GM12878 (cell line): Measurements from ENCODE around the gene ELP2. TPM values are rescaled to one million over a fixed set of nuclear protein-coding genes. Genes with fewer than 3 reads are reported as not detected.

Source experiments
- ATAC-seq: fragments of 200-7000 bp; cut with Tn5 transposase; 3 replicates; pipeline ENCODE4 v1.9.1; 2020; ENCODE audit warnings: mild to moderate bottlenecking, moderate library complexity
- BruUV-seq: library from RNA; stranded (reverse); fragments of 400-500 nt; replicated peaks from 2 replicates; lab custom pipeline; 2021; lab: Mats Ljungman, UMichigan
- CTCF ChIA-PET: fragments of 300-600 bp; sonication (Branson Sonifier 250); formaldehyde crosslinking; extraction: SDS; loops from one replicate; lab custom pipeline; 2021; ENCODE audit warnings: inconsistent platforms; lab: Yijun Ruan, JAX
- POLR2A ChIA-PET: fragments of 350-600 bp; formaldehyde crosslinking; extraction: SDS; loops from one replicate; lab custom pipeline; 2021; ENCODE audit warnings: inconsistent platforms; lab: Charles Lee
- RAD21 ChIA-PET: fragments of 300-600 bp; sonication (Branson Sonifier 250); formaldehyde crosslinking; loops from one replicate; lab custom pipeline; 2023; ENCODE audit warnings: antibody characterized with exemption; ENCODE audit not compliant: unreplicated experiment; lab: Charles Lee
- SMC1A ChIA-PET: fragments of 300-600 bp; sonication (Branson Sonifier 250); formaldehyde crosslinking; loops from one replicate; lab custom pipeline; 2023; ENCODE audit not compliant: unreplicated experiment, uncharacterized antibody; lab: Charles Lee
- DNase-seq: peaks from one replicate; pipeline ENCODE4 v3.0.0-alpha.2; 2011; ENCODE audit warnings: low read depth, low spot score
- FAIRE-seq: peaks from 3 replicates; lab custom pipeline; 2011; peaks lifted over from hg19 to GRCh38; lab: Jason Lieb, UNC
- H2AFZ ChIP-seq: 2 replicates; pipeline ENCODE4 v1.6.0; 2011; ENCODE audit warnings: low read depth, low read length, control low read depth; ENCODE audit not compliant: control insufficient read depth
- H3K27ac ChIP-seq: 2 replicates; pipeline ENCODE4 v1.5.1; 2011; ENCODE audit warnings: control low read depth; ENCODE audit not compliant: control insufficient read depth, insufficient read depth
- H3K27me3 ChIP-seq, 2 experiments: replicated peaks in 1 of 2; 2 replicates each; pipeline versions ENCODE4 v1.6.0 to v1.6.1; 2011; ENCODE audit warnings: low read length in 1 of 2; ENCODE audit not compliant: control insufficient read depth in 2 of 2, insufficient read depth in 2 of 2
- H3K36me3 ChIP-seq, 2 experiments: 2 replicates each; pipeline ENCODE4 v1.5.1; 2011; ENCODE audit warnings: low read length in 1 of 2; ENCODE audit not compliant: control insufficient read depth in 2 of 2, insufficient read depth in 2 of 2
- H3K4me1 ChIP-seq: 2 replicates; pipeline ENCODE4 v1.6.1; 2011; ENCODE audit warnings: mild to moderate bottlenecking, low read length, moderate library complexity, mixed read lengths; ENCODE audit not compliant: control insufficient read depth, insufficient read depth
- H3K4me2 ChIP-seq: 2 replicates; pipeline ENCODE4 v1.6.0; 2011; ENCODE audit warnings: control low read depth; ENCODE audit not compliant: control insufficient read depth, insufficient read depth
- H3K4me3 ChIP-seq: fragments of 200-600 bp; sonication (generic); 2 replicates; pipeline ENCODE4 v1.5.1; 2016
- H3K79me2 ChIP-seq: 2 replicates; pipeline ENCODE4 v1.6.0; 2011; ENCODE audit warnings: low read length; ENCODE audit not compliant: control insufficient read depth, insufficient read depth
- H3K9ac ChIP-seq: 2 replicates; pipeline ENCODE4 v1.8.0; 2011; ENCODE audit warnings: low read length, control low read depth, mixed read lengths; ENCODE audit not compliant: control insufficient read depth, insufficient read depth
- H3K9me3 ChIP-seq: replicated peaks from 3 replicates; pipeline ENCODE4 v1.5.1; 2011; ENCODE audit warnings: mild to moderate bottlenecking, low read length; ENCODE audit not compliant: control insufficient read depth, insufficient read depth
- H4K20me1 ChIP-seq: 2 replicates; pipeline ENCODE4 v1.6.0; 2011; ENCODE audit not compliant: control insufficient read depth, insufficient read depth
- BCL3 ChIP-seq: IDR thresholded peaks from 2 replicates; pipeline ENCODE4 v1.6.1; 2011; ENCODE audit warnings: borderline replicate concordance, low read depth, mild to moderate bottlenecking, moderate library complexity, low read length; ENCODE audit not compliant: insufficient read depth, poor library complexity, severe bottlenecking
- BHLHE40 ChIP-seq, 2 experiments: fragments of 450-650 bp in 1 of 2; IDR thresholded peaks; 2 replicates each; pipeline ENCODE4 v1.6.1; 2011 to 2017; ENCODE audit warnings: low read depth in 2 of 2, borderline replicate concordance in 1 of 2, improper control_type of control experiment in 1 of 2, low read length in 1 of 2, mild to moderate bottlenecking in 1 of 2
- BRCA1 ChIP-seq: IDR thresholded peaks from 2 replicates; pipeline ENCODE4 v1.6.1; 2011; ENCODE audit warnings: low read depth, low read length, improper control_type of control experiment
- DPF2 ChIP-seq: fragments of 450-650 bp; IDR thresholded peaks from 2 replicates; pipeline ENCODE4 v1.6.1; 2017; ENCODE audit warnings: mild to moderate bottlenecking
- JUNB ChIP-seq: IDR thresholded peaks from 2 replicates; pipeline ENCODE4 v1.6.1; 2016; ENCODE audit warnings: antibody characterized with exemption, mild to moderate bottlenecking
- MEF2B ChIP-seq: fragments of 450-650 bp; IDR thresholded peaks from 2 replicates; pipeline ENCODE4 v1.6.1; 2018; ENCODE audit warnings: mild to moderate bottlenecking, moderate library complexity; ENCODE audit not compliant: partially characterized antibody, poor library complexity, severe bottlenecking
- MTA3 ChIP-seq: IDR thresholded peaks from 2 replicates; pipeline ENCODE4 v1.6.1; 2012; ENCODE audit warnings: low read length, inconsistent platforms, borderline replicate concordance
- NFYA ChIP-seq: IDR thresholded peaks from 2 replicates; pipeline ENCODE4 v1.6.1; 2011; ENCODE audit warnings: low read depth, mild to moderate bottlenecking, low read length, improper control_type of control experiment, borderline replicate concordance
- NR2F1 ChIP-seq: fragments of 450-650 bp; conservative IDR thresholded peaks from 2 replicates; pipeline ENCODE4 v1.6.1; 2017; ENCODE audit warnings: mild to moderate bottlenecking
- POLR2AphosphoS5 ChIP-seq: IDR thresholded peaks from 2 replicates; pipeline ENCODE4 v1.6.1; 2011; ENCODE audit warnings: mild to moderate bottlenecking, low read length, inconsistent platforms
- POU2F2 ChIP-seq: IDR thresholded peaks from 3 replicates; pipeline ENCODE4 v1.6.1; 2011; ENCODE audit warnings: low read depth, mild to moderate bottlenecking, low read length, borderline replicate concordance
- RAD51 ChIP-seq: fragments of 450-650 bp; IDR thresholded peaks from 2 replicates; pipeline ENCODE4 v1.6.1; 2016; ENCODE audit warnings: moderate library complexity, mild to moderate bottlenecking, inconsistent platforms
- SMC3 ChIP-seq: IDR thresholded peaks from 2 replicates; pipeline ENCODE4 v1.6.1; 2011; ENCODE audit warnings: low read length, improper control_type of control experiment, borderline replicate concordance
- SPI1 ChIP-seq: IDR thresholded peaks from 2 replicates; pipeline ENCODE4 v1.6.1; 2011; ENCODE audit warnings: low read depth, mild to moderate bottlenecking, low read length, moderate library complexity, borderline replicate concordance; ENCODE audit not compliant: insufficient read depth
- TCF7 ChIP-seq: IDR thresholded peaks from 2 replicates; pipeline ENCODE4 v1.6.1; 2014; ENCODE audit warnings: antibody characterized with exemption, borderline replicate concordance
- WGBS: methylation state at CpG from one replicate; pipeline ENCODE4 v1.1.6; 2016; ENCODE audit warnings: low lambda C conversion rate; ENCODE audit not compliant: insufficient replicate concordance, insufficient coverage; ENCODE audit errors: missing lambda C conversion rate; 5-methylcytosine and 5-hydroxymethylcytosine counted together
- in situ Hi-C: fragments of 300-500 bp; cut with MboI; formaldehyde crosslinking; loops from 9 replicates; pipeline ENCODE4 v1.14.3; 2018; ENCODE audit warnings: mixed read lengths
- intact Hi-C: fragments of 100-400 bp; cut with micrococcal nuclease; formaldehyde crosslinking; loops from one replicate; pipeline ENCODE4 v1.14.2; 2022; ENCODE audit not compliant: unreplicated experiment
- polyA plus RNA-seq, 11 experiments: library from polyadenylated mRNA; depleted of rRNA in 4 of 11; unstranded in 6 of 11; stranded (reverse) in 5 of 11; fragments of >200 nt; fragmentation: Nextera tagmentation in 4 of 11; fragmentation: Illumina TruSeq in 1 of 11; extraction: Ambion mirVana in 4 of 11; extraction: Trizol in 1 of 11; gene quantifications; 1 replicate in 1 of 11; 2 replicates in 10 of 11; pipeline versions ENCODE4 v1.2.1 to v1.2.3, GENCODE V29; 2011 to 2016; ENCODE audit warnings: inconsistent platforms in 2 of 11, missing spikeins in 2 of 11, low read depth in 1 of 11
- total RNA-seq, 4 experiments: library from RNA; depleted of rRNA in 3 of 4; stranded (reverse); fragments of >200 nt in 3 of 4; fragmentation: Illumina TruSeq in 1 of 4; extraction: Trizol in 1 of 4; gene quantifications; 2 replicates each; pipeline versions ENCODE4 v1.2.1 to v1.2.3, GENCODE V29; 2013 to 2021
- TF ChIP-seq, protein P1 (sequence below): fragments of 450-650 bp; IDR thresholded peaks from 2 replicates; pipeline ENCODE4 v1.6.1; 2016; ENCODE audit warnings: mild to moderate bottlenecking
- TF ChIP-seq, protein P2 (sequence below): IDR thresholded peaks from 2 replicates; pipeline ENCODE4 v1.6.1; 2012; ENCODE audit warnings: mild to moderate bottlenecking, low read depth, low read length

ELP2 gene
- total and polyA plus RNA-seq, 10 of the 15 experiments (the other 5 are each of a cell fraction or from before 2014, with no cell fraction given) = 56.9 to 134 (median 88.5) TPM

DNA sequence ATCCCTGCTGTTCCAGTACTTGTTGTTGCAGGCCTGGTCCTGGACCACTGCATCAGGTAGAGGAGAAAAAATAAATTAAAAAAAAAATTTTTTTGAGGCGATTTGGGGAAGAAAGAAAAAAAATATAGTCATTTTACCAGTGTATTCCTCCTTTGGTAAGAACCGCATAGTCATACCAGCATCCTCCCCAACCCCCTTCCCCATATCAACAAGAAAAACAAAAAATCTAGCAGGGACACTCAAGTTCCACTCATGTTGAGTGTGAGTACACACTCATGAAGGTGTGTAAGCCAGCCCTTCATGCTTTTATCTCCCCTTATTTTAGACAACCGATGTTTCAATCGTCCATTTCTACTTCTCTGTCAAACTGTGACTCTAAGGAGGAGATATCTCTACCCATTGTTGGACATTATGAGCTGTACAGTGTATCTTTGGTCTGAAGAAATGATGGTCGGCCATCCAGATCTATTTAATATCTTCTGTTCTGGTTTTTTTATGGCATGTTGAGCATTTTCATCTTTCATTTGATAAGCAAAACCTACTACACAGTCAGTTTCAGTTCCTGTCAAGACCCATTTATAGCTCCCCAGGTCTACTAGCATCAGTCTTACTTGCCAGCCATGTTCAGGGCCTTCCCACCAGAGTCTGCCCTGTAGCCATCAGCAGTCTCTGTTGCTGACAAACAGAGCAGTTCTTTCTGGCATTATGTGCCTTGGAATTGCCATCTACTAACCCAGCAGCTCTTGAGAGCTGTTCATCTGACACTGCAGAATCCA lies 20.0 kb downstream of the ELP2 start:
- Histone ChIP-seq H3K27me3 (no peaks in the 10 kb centered on the region), H2AFZ (peak overlapping the region; percentile 61), H3K36me3 (peaks cover 4 to 55% of the 10 kb centered on the region in 2 experiments), H3K9me3 (no peaks in the 10 kb centered on the region), H3K4me1 (peaks cover 18% of the 10 kb centered on the region), H3K4me3 (peak overlapping the region; percentile 3; the same call in 1 of the 2 replicates), H4K20me1 (no peaks in the 10 kb centered on the region), H3K79me2 (no peaks in the 10 kb centered on the region), H3K4me2 (peak overlapping the region; percentile 77), H3K9ac (peak overlapping the region; percentile 43; the same call in 1 of the 2 replicates), H3K27ac (peak overlapping the region; percentile 79)
- RAD21 ChIA-PET = interaction anchor here (1.0 to 1.9 kb wide), 4 partner anchors 16 to 135 kb away, joined by 3 to 5 read pairs (median 4); no protein-coding TSS in a partner anchor
- in situ Hi-C loops = no loop called here
- POLR2A ChIA-PET = interaction anchor here (0.6 to 1.0 kb wide), 4 partner anchors 16 to 652 kb away, joined by 3 to 4 read pairs (median 3); partner anchors contain the start of gene INO80C
- WGBS = 20% methylated on average over 5 of the region's 5 CpGs
- DNase-seq (peak; percentile 32), FAIRE-seq (no peak), ATAC-seq (peak; percentile 97)
- SMC1A ChIA-PET = interaction anchor here (0.9 to 2.6 kb wide), 9 partner anchors 8 to 135 kb away, joined by 3 to 12 read pairs (median 4); no protein-coding TSS in a partner anchor
- intact Hi-C loops = loop anchor here (5.0 kb wide), 1 partner anchor 132 kb away; no protein-coding TSS in a partner anchor
- CTCF ChIA-PET = interaction anchor here (0.6 to 2.4 kb wide), 9 partner anchors 37 to 538 kb away, joined by 3 to 8 read pairs (median 5); no protein-coding TSS in a partner anchor
- no TSS peak for BruUV-seq
- TF ChIP-seq SMC3 (no peak), RAD51 (no peak), DPF2 (no peak), BCL3 (no peak), NFYA (no peak), NR2F1 (no peak), BHLHE40 (IDR thresholded peaks at IDR 0.05; ENCODE audit: borderline replicate concordance in 1 of 2, low read depth in 2 of 2, low read length in 1 of 2) (no peak), JUNB (0 out of 2 replicates have a peak, but pooled peaks have one; percentile 10), MTA3 (no peak; the same call in 1 of the 2 replicates), TCF7 (no peak), MEF2B (peak; percentile 89), BRCA1 (no peak), POU2F2 (no peak), POLR2AphosphoS5 (0 out of 2 replicates have a peak, but pooled peaks have one; percentile 21), SPI1 (peak; percentile 96)
- TF ChIP-seq, protein P1, sequence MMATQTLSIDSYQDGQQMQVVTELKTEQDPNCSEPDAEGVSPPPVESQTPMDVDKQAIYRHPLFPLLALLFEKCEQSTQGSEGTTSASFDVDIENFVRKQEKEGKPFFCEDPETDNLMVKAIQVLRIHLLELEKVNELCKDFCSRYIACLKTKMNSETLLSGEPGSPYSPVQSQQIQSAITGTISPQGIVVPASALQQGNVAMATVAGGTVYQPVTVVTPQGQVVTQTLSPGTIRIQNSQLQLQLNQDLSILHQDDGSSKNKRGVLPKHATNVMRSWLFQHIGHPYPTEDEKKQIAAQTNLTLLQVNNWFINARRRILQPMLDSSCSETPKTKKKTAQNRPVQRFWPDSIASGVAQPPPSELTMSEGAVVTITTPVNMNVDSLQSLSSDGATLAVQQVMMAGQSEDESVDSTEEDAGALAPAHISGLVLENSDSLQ = no peak
- TF ChIP-seq, protein P2, sequence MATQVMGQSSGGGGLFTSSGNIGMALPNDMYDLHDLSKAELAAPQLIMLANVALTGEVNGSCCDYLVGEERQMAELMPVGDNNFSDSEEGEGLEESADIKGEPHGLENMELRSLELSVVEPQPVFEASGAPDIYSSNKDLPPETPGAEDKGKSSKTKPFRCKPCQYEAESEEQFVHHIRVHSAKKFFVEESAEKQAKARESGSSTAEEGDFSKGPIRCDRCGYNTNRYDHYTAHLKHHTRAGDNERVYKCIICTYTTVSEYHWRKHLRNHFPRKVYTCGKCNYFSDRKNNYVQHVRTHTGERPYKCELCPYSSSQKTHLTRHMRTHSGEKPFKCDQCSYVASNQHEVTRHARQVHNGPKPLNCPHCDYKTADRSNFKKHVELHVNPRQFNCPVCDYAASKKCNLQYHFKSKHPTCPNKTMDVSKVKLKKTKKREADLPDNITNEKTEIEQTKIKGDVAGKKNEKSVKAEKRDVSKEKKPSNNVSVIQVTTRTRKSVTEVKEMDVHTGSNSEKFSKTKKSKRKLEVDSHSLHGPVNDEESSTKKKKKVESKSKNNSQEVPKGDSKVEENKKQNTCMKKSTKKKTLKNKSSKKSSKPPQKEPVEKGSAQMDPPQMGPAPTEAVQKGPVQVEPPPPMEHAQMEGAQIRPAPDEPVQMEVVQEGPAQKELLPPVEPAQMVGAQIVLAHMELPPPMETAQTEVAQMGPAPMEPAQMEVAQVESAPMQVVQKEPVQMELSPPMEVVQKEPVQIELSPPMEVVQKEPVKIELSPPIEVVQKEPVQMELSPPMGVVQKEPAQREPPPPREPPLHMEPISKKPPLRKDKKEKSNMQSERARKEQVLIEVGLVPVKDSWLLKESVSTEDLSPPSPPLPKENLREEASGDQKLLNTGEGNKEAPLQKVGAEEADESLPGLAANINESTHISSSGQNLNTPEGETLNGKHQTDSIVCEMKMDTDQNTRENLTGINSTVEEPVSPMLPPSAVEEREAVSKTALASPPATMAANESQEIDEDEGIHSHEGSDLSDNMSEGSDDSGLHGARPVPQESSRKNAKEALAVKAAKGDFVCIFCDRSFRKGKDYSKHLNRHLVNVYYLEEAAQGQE = no peak
